NB4 (cell line): ENCODE results near the gene ATP5F1E.

Experiments used
- DNase-seq: peaks from one replicate; pipeline ENCODE4 v3.0.0; 2010; ENCODE audit warnings: low read depth
- H3K4me3 ChIP-seq: one replicate; pipeline ENCODE4 v1.5.1; 2011; ENCODE audit warnings: mild to moderate bottlenecking, low read depth, low read length, moderate library complexity
- CTCF ChIP-seq: IDR thresholded peaks from one replicate; pipeline ENCODE4 v1.5.1; 2012; ENCODE audit warnings: low read depth, low read length
- MAX ChIP-seq: IDR thresholded peaks from 2 replicates; pipeline ENCODE4 v1.6.1; 2011; ENCODE audit warnings: low read depth, low read length
- MYC ChIP-seq: IDR thresholded peaks from 2 replicates; pipeline ENCODE4 v1.6.1; 2011; ENCODE audit warnings: low read depth, low read length
- POLR2A ChIP-seq: IDR thresholded peaks from 2 replicates; pipeline ENCODE4 v1.6.1; 2011; ENCODE audit warnings: mild to moderate bottlenecking; ENCODE audit not compliant: insufficient read length; ENCODE audit errors: extremely low read depth

Gene ATP5F1E

GRCh38 chr20:59035381-59035780 lies 3.2 kb upstream of the ATP5F1E start:
- no peak for DNase-seq
- TF ChIP-seq MAX (no peak), MYC (no peak), CTCF (no peak), POLR2A (no peak)
- no peak overlapping the region for H3K4me3 ChIP-seq

GRCh38 chr20:59033616-59034165 lies 1.6 kb upstream of the ATP5F1E start:
- H3K4me3 ChIP-seq = no peak overlapping the region
- DNase-seq = no peak
- no peak for TF ChIP-seq CTCF
- no peak for TF ChIP-seq MAX
- TF ChIP-seq POLR2A = no peak
- no peak for TF ChIP-seq MYC

GRCh38 chr20:59033093-59033492 lies 958 bp upstream of the ATP5F1E start:
- peak overlapping the region; percentile 55 for H3K4me3 ChIP-seq
- DNase-seq = no peak
- no peak for TF ChIP-seq POLR2A
- TF ChIP-seq CTCF = no peak
- TF ChIP-seq MAX = no peak
- no peak for TF ChIP-seq MYC

GRCh38 chr20:59032713-59033059 lies 551 bp upstream of the ATP5F1E start:
- no peak for TF ChIP-seq CTCF
- no peak for TF ChIP-seq MYC
- no peak for TF ChIP-seq POLR2A
- TF ChIP-seq MAX = no peak
- no peak for DNase-seq

GRCh38 chr20:59031564-59032022 lies 542 bp downstream of the ATP5F1E start:
- TF ChIP-seq MAX (peak; percentile 56; the same call in 1 of the 2 replicates), POLR2A (no peak)
- peak; percentile 25 for DNase-seq
- H3K4me3 ChIP-seq = peak overlapping the region; percentile 82

More at GRCh38 chr20:59032713-59033059, 551 bp upstream of the ATP5F1E start:
- H3K4me3 ChIP-seq = peak overlapping the region; percentile 55

GRCh38 chr20:59030911-59031563 lies 1.1 kb downstream of the ATP5F1E start:
- no peak for TF ChIP-seq CTCF
- TF ChIP-seq MYC = no peak
- TF ChIP-seq MAX = no peak
- no peak for TF ChIP-seq POLR2A
- peak; percentile 29 for DNase-seq
- H3K4me3 ChIP-seq = peak overlapping the region; percentile 82
